PC-9 (cell line): Measurements from ENCODE around the gene SYNGR2. TPM values are rescaled to one million over a fixed set of nuclear protein-coding genes. Genes with fewer than 3 reads are reported as not detected.
A peak's percentile ranks its signal among the peaks of the same experiment; 100 is the strongest.
"Not testable (repeated sequence)": the region's sequence is repeated elsewhere in the genome, so short reads cannot be mapped to it uniquely, and the experiment has no call there.

Source experiments
- BruUV-seq: library from RNA; stranded (reverse); fragments of 400-500 nt; replicated peaks from 2 replicates; lab custom pipeline; 2021; lab: Mats Ljungman, UMichigan
- CTCF ChIA-PET: fragments of 300-600 bp; sonication (Branson Sonifier 250); formaldehyde crosslinking; loops from one replicate; lab custom pipeline; 2022; ENCODE audit warnings: antibody characterized with exemption; lab: Charles Lee
- POLR2A ChIA-PET: fragments of 300-600 bp; sonication (Branson Sonifier 250); formaldehyde crosslinking; loops from one replicate; lab custom pipeline; 2022; ENCODE audit warnings: antibody characterized with exemption; ENCODE audit not compliant: unreplicated experiment; lab: Charles Lee
- DNase-seq, 2 experiments: peaks; one replicate each; pipeline versions ENCODE4 v3.0.0 to v3.0.0-alpha.2; 2015 to 2022; ENCODE audit warnings: mixed read lengths in 1 of 2
- H2AFZ ChIP-seq: fragments of 200-600 bp; sonication (generic); 2 replicates; pipeline ENCODE4 v1.8.1; 2017; ENCODE audit warnings: antibody characterized with exemption
- H3F3A ChIP-seq: fragments of 200-600 bp; sonication (generic); 2 replicates; pipeline ENCODE4 v1.8.1; 2017; ENCODE audit warnings: antibody characterized with exemption, mild to moderate bottlenecking, low read depth; ENCODE audit not compliant: insufficient read depth
- H3K27ac ChIP-seq: fragments of 200-600 bp; sonication (generic); 2 replicates; pipeline ENCODE4 v1.6.1; 2016; ENCODE audit warnings: mixed run types
- H3K27me3 ChIP-seq: fragments of 200-600 bp; sonication (generic); 2 replicates; pipeline ENCODE4 v1.6.1; 2016; ENCODE audit warnings: low read depth, mixed run types; ENCODE audit not compliant: insufficient read depth
- H3K36me3 ChIP-seq: fragments of 200-600 bp; sonication (generic); 2 replicates; pipeline ENCODE4 v1.6.1; 2016; ENCODE audit warnings: low read depth, mixed run types
- H3K4me1 ChIP-seq: fragments of 200-600 bp; sonication (generic); replicated peaks from 2 replicates; pipeline ENCODE4 v1.6.1; 2016; ENCODE audit warnings: mixed run types; ENCODE audit not compliant: insufficient read depth
- H3K4me2 ChIP-seq: fragments of 200-600 bp; sonication (generic); 2 replicates; pipeline ENCODE4 v1.6.1; 2017; ENCODE audit warnings: mixed run types
- H3K4me3 ChIP-seq: fragments of 200-600 bp; sonication (generic); 2 replicates; pipeline ENCODE4 v1.6.1; 2016; ENCODE audit warnings: mixed run types
- H3K79me2 ChIP-seq: fragments of 200-600 bp; sonication (generic); 2 replicates; pipeline ENCODE4 v1.6.1; 2017; ENCODE audit warnings: low read depth, mixed run types
- H3K9me2 ChIP-seq: fragments of 200-600 bp; sonication (generic); 2 replicates; pipeline ENCODE4 v1.8.1; 2017; ENCODE audit warnings: mild to moderate bottlenecking; ENCODE audit not compliant: insufficient read depth
- H3K9me3 ChIP-seq: fragments of 200-600 bp; sonication (generic); 2 replicates; pipeline ENCODE4 v1.8.1; 2016; ENCODE audit warnings: low read depth; ENCODE audit not compliant: insufficient read depth
- H4K20me1 ChIP-seq: fragments of 200-600 bp; sonication (generic); 2 replicates; pipeline ENCODE4 v1.8.1; 2017; ENCODE audit not compliant: insufficient read depth
- CTCF ChIP-seq: fragments of 200-600 bp; sonication (generic); conservative IDR thresholded peaks from 2 replicates; pipeline ENCODE4 v1.6.1; 2017; ENCODE audit warnings: mixed run types, antibody characterized with exemption, mild to moderate bottlenecking, moderate library complexity
- EZH2 ChIP-seq: fragments of 200-600 bp; sonication (generic); IDR thresholded peaks from 2 replicates; pipeline ENCODE4 v1.8.0; 2017; ENCODE audit warnings: antibody characterized with exemption, low read depth
- intact Hi-C: fragments of 100-400 bp; cut with micrococcal nuclease; formaldehyde crosslinking; loops from one replicate; pipeline ENCODE4 v1.10.0; 2022; ENCODE audit not compliant: unreplicated experiment
- total RNA-seq: library from RNA; stranded (reverse); gene quantifications from 2 replicates; pipeline ENCODE4 v1.2.3, GENCODE V29; 2021

Gene SYNGR2
- total RNA-seq, 1 experiment from 2014 or later, result 91.9 TPM

DNA sequence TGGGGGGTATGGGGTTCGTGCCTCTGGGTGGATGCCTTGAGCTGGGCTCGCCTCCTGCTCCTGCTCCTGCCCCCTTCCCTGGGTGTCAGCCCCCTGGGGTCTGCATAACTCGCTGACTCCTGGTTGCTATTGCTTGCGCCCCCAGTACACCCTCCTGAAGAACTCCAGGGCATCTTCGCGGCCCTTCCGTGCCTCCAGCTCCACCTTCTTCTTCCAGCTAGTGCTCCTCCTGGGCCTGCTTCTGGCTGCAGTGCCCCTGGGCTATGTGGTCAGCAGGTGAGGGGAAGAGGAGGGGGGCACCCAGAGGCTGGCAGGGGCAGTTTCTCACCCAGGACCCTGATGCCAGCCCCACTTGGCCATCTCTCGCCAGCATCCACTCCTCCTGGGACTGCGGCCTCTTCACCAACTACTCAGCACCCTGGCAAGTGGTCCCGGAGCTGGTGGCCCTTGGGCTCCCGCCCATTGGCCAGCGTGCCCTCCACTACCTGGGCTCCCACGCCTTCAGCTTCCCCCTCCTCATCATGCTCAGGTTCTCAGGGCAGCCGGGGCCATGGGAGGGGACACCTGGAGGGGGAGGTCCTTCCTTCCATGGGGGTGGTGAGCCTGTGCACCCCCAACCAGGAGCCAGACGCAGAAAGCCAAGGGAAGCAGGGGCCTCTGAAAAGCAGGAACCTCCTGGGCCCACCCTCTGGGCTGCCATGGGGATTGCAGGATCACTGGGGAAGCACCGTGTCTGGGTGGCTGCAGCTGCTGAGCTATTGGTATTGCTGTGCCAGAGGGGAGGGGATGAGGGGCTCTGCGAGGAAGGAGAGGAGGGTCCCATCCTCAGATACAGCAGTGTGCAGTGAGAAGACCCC lies 29.9 kb upstream of the SYNGR2 start:
- TF ChIP-seq CTCF (peak; percentile 41; the same call in 1 of the 2 replicates), EZH2 (no peak)
- Histone ChIP-seq H3K9me3 (no peaks in the 10 kb centered on the region), H3K4me3 (no peak overlapping the region), H3K9me2 (no peaks in the 10 kb centered on the region), H3K79me2 (no peaks in the 10 kb centered on the region), H3K4me2 (no peak overlapping the region), H2AFZ (no peak overlapping the region), H3K27me3 (no peaks in the 10 kb centered on the region), H3F3A (peaks cover 36% of the 10 kb centered on the region; the same call in 1 of the 2 replicates), H3K27ac (no peak overlapping the region), H3K4me1 (peaks cover 24% of the 10 kb centered on the region), H3K36me3 (no peaks in the 10 kb centered on the region), H4K20me1 (no peaks in the 10 kb centered on the region)
- POLR2A ChIA-PET, result no interaction called here
- CTCF ChIA-PET, result interaction anchor here (0.6 to 1.6 kb wide), 7 partner anchors 10 to 113 kb away, joined by 3 to 6 read pairs (median 3); no protein-coding TSS in a partner anchor
- no TSS peak for BruUV-seq
- intact Hi-C loops, result no loop called here
- no peak for DNase-seq

GRCh38 chr17:78139861-78140168 lies 28.6 kb upstream of the SYNGR2 start:
- DNase-seq, H4K20me1 ChIP-seq, BruUV-seq, H3K4me3 ChIP-seq, H2AFZ ChIP-seq, H3K9me2 ChIP-seq, H3K9me3 ChIP-seq, H3K36me3 ChIP-seq, intact Hi-C loops, H3K27me3 ChIP-seq, H3K79me2 ChIP-seq: not testable (repeated sequence)
- peak overlapping the region; percentile 87 for H3K4me2 ChIP-seq
- 0 out of 2 replicates have a peak overlapping the region, but pooled peaks have one; percentile 34 for H3K27ac ChIP-seq
- POLR2A ChIA-PET, result interaction anchor here (0.6 to 0.7 kb wide), 6 partner anchors 9 to 1240 kb away, joined by 3 to 22 read pairs (median 8); partner anchors contain the start of gene TMC8
- peaks cover 43% of the 10 kb centered on the region; the same call in 1 of the 2 replicates for H3F3A ChIP-seq
- peaks cover 38% of the 10 kb centered on the region for H3K4me1 ChIP-seq
- CTCF ChIA-PET, result interaction anchor here (0.7 to 1.2 kb wide), 5 partner anchors 12 to 55 kb away, joined by 4 to 19 read pairs (median 6); partner anchors contain the start of genes AFMID and TK1

DNA sequence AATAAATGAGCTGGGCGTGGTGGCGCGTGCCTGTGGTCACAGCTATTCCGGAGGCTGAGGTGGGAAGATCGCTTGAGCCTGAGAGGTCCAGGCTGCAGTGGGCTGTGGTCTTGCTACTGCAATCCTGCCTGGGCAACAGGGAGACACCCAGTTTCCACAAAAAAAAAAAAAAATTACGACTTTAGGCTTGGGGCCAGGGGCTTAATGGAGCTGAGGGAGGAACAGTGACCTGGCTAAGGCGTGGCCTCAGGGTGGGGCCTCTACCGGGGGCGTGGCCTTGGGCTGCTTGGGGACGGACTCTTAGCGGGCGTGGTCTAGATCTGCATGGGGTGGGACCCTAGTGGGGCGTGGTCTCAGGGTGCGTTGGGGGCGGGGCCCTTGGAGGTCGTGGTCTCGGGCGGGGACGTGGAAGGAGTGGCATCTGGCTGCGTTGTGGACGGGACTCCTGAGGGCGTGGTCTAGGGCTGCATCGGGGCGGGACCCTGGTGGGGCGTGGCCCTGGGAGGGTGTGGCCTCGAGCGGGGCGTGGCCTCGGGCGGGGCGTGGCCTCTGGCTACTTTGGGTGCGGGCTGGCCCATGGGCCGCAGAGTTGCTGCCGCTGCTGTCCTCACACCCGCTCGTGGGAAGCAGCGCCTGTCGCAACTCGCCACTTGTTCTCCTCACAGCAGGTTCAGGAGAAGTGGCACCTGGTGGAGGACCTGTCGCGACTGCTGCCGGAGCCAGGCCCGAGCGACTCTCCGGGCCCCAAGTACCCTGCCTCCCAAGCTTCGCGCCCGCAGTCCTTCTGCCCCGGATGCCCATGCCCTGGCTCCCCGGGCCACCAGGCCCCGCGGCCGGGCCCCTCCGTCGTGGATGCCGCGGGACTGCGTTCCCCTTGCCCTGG lies 28.0 kb upstream of the SYNGR2 start:
- Histone ChIP-seq H3F3A (peaks cover 48% of the 10 kb centered on the region; the same call in 1 of the 2 replicates), H3K27ac (peak overlapping the region; percentile 34; the same call in 1 of the 2 replicates), H4K20me1 (no peaks in the 10 kb centered on the region), H3K9me2 (no peaks in the 10 kb centered on the region), H3K9me3 (no peaks in the 10 kb centered on the region), H3K4me3 (peak overlapping the region; percentile 51; the same call in 1 of the 2 replicates), H3K4me1 (peaks cover 44% of the 10 kb centered on the region), H3K27me3 (no peaks in the 10 kb centered on the region), H2AFZ (no peak overlapping the region), H3K4me2 (peak overlapping the region; percentile 87), H3K36me3 (no peaks in the 10 kb centered on the region), H3K79me2 (no peaks in the 10 kb centered on the region)
- POLR2A ChIA-PET, result interaction anchor here (0.6 to 0.7 kb wide), 7 partner anchors 10 to 1240 kb away, joined by 3 to 22 read pairs (median 6); partner anchors contain the start of gene TMC8
- BruUV-seq, result no TSS peak
- TF ChIP-seq CTCF, result no peak
- TF ChIP-seq EZH2, result no peak
- intact Hi-C loops, result no loop called here
- peak; percentile 84 to 99 for DNase-seq
- CTCF ChIA-PET, result interaction anchor here (0.6 to 1.2 kb wide), 6 partner anchors 12 to 856 kb away, joined by 4 to 19 read pairs (median 6); partner anchors contain the start of genes AFMID and TK1
